NCI-H1694 treated with DMSO at 0.1 percent for 48 hours (cell line): ENCODE measurements around the gene CFAP54.

Experiments used
- DNase-seq: peaks from one replicate; lab custom pipeline; 2025; lab: John Stamatoyannopoulos, UW

The CFAP54 gene

GRCh38 chr12:96749999-96750398, 260.6 kb downstream of the CFAP54 start:
- no peak for DNase-seq

DNA sequence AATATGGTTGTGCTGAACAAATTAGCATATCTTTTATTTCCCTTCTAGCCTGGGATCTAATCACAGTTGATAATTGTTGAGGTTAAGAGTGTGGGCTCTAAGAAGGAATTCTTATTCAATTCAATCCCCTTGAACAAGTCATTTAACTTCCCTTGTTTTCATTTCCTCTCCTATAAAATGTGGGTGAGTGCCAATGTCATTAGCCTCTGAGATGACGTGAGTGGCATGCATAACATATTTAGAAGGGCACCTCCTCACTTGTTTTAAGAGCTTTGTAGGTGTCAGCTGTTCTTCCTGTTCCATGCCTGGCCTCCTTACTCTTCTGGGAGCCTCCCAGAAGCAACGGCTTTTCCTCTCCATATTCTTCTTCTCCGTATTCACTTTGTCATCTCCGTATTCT, 262.2 kb downstream of the CFAP54 start:
- no peak for DNase-seq

- DNase-seq: no peak
Measured at GRCh38 chr12:96752211-96752610, 262.8 kb downstream of the CFAP54 start.

DNA sequence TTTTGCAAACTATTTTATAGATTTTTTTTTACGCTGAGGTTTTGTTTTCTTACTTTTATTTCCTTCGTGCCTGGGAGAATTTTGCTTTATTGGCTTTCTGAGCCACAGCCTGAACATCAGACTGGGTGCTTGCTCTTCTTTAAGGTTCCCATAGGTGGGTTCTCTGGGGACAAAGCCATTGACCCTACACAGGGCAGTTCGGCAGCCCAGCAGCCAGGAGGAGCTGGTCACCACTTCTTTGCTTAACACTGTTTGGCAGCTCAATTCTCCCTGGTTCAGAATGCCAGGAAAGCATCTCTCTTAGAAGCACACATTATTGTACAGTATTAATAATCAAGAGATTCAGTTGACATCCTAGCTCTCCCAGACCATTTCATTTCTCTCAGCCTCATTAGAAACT, 276.9 kb downstream of the CFAP54 start:
- DNase-seq: no peak

DNA sequence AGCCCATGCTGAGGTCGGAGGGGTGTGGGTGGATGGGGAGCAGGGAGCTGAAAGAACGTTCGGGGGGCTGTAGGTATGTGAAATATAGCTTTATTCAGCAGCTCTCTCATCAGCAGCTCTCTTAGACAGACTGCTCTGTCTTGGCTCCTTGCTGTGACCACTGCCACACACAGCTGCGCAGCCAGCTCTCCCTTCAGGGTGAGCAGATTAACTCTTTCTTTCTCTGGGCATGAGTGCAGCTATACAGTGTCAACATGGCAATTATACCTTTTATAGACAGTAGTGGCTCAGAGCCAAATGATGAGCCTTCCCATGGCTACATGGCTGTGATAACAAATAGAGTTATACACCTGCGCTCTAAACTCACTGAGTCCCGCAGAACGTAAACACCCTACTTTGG, 280.0 kb downstream of the CFAP54 start:
- DNase-seq: no peak

DNA sequence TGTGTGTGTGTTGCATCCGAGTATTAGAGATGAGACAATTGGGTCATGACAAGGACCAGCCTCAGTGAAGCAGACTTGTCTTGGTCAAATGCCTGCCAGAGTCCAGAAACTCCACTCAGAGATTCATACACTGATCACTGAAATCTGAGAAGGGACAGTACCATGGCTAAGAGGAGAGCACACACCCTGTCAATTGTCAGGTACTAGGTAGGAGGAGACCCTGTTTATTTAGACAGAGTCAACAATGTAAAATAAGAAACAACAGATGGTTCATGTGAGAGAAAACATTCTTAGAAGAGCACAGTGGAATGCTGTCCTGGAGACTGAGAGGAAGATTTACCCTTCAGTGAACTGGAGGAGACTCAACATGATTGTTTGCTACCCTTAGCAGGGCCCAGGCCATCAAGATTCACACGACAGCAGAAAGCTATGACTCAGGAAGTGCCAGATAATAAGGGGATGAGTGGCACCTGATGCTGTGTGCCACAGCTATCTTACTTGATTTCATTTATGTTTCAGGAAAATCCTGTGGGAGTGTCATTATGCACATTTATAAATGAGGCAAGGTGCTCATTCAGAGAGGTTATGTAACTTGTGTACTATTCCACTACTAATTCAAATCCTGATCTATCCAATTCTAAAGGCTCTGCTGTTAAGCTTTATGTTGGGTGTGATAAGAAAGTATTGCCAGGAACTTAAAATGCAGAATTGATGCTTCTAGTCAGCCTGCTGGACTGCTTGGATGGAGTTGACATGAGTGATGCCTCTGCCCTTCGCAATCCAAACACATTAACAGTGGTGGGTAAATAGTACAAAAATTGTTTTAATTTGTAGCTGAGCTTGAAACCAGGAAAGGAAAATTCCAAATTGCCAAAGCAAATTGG, 281.1 kb downstream of the CFAP54 start:
- DNase-seq: no peak

DNA sequence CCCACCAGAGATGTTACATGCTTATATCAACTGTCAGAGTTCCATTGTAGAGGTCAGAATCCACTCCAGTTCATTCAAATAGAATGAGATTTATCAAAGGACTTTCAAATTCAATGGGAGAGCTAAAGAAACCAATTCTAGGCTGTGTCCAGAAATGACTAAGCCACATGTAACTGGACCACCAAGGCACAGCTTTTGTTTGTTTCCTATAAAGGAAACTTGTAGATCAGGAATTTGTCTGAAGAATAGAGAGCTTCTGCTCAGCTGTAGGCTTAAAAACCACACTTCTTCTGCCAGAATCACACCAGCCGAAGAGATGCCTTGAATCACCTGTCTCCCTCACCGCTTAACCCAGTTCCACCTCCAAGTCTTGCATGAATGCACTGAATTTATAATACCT, 283.7 kb downstream of the CFAP54 start:
- no peak for DNase-seq

DNA sequence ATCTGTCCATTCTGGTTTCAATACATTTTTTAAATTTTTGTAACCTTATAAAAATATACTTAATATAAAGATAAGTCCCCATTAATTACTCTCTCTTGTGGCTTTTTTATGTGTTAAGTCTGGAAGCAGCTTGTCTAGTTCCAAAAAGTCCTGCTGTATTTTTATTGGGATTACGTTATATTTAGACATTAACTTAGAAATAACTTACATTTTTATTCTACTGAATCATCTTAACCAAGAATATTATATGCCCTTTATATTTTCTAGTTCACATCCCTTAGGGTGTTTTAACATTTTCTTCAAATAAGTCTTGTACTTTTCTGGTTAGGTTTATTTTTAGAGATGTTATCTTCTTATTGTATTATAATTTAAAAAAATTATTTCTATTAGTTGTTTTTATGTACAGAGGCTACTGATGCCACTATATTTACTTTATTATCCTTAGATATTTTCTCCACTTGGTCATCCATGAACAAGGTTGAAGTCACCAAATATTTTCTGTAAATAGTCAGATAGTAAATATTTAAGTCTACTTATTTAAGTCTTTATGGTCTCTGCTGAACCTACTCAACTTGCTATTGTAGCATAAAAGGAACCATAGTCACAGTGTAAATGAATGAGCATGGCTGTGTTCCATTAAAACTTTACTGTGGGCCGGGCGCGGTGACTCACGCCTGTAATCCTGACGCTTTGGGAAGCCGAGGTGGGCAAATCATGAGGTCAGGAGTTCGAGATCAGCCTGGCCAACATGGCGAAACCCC, 285.3 kb downstream of the CFAP54 start:
- no peak for DNase-seq

GRCh38 chr12:96776908-96777307, 287.5 kb downstream of the CFAP54 start:
- DNase-seq: no peak

- DNase-seq: no peak
Measured at GRCh38 chr12:96780330-96780729, 291.0 kb downstream of the CFAP54 start.

- no peak for DNase-seq
Measured at GRCh38 chr12:96786791-96787190, 297.4 kb downstream of the CFAP54 start.

DNA sequence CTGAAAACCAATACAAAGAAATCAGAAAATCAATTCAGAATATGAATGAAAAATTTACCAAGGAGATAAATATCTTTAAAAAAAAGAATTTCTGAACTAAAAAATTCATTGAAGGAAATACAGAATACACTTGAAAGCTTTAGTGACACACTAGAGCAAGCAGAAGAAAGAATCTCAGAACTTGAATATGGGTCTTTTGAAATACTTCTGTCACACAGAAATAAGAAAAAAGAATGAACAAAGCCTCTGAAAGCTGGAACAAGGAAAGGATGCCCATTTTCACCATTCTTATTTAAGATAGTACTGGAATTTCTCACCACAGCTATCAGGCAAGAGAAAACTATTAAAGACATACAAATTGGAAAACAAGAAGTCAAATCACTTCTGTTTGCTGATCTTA, 314.6 kb downstream of the CFAP54 start:
- no peak for DNase-seq

- DNase-seq: no peak
Measured at GRCh38 chr12:96806272-96806671, 316.9 kb downstream of the CFAP54 start.

DNA sequence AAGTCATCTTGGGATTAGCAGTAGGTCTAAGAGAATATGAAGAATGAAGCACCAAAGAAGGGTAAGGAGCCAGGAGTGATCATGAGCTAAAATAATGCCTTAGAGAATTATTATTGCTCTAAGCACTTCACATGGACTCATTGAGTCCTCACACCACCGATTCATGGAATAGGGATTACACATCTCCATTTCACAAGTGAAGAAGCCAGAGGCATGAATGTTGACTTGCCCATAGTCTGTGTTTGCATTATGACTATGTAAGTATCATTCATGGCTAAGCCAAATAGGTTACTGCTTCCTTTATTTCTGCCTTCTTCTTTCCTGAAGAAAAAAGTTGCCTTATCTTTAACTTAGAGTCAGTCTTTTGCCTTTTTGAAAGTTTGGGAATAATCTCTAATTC, 318.4 kb downstream of the CFAP54 start:
- DNase-seq: no peak

DNA sequence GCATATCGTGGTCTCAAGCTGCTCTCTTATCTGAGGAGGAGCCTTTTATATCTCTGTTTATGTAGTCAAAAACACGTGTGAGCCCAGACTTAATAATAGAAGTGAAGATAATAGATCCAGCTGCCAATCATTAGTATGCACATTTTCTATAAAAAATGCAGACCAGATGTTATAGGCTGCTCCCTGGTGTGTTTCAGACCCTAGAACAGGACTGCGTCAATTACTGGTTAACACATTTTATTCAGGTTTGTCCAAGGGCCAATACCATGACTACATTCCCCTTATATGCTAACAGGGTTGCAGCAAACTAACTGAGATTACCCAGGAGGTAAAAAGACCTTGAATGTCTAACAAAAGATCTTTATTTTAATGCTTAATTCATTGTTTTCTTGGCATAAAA, 319.2 kb downstream of the CFAP54 start:
- no peak for DNase-seq

GRCh38 chr12:96809522-96809921, 320.1 kb downstream of the CFAP54 start:
- no peak for DNase-seq

DNA sequence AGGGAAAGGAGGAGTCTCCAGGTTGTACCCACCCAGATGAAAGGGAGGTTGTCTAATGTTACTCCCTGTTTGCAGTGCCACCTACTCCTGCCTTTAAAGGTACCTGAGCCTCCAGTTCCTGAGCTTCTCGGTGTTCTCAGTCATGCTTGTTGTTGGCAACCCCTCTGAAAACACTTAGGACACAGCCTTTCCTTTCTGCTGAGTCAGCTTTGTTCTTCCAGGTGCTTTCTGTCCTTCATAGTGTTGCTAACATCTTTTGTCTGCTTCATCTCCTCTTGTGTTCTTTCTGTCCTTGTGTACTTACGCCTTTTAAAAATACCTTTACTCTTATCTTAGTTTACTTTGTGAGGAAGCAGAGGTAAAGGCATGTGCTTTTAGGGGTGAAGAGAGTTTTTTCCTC, 320.7 kb downstream of the CFAP54 start:
- no peak for DNase-seq

- DNase-seq: no peak
Measured at GRCh38 chr12:96810477-96810876, 321.1 kb downstream of the CFAP54 start.

- DNase-seq: no peak
Measured at GRCh38 chr12:96811083-96811482, 321.7 kb downstream of the CFAP54 start.

DNA sequence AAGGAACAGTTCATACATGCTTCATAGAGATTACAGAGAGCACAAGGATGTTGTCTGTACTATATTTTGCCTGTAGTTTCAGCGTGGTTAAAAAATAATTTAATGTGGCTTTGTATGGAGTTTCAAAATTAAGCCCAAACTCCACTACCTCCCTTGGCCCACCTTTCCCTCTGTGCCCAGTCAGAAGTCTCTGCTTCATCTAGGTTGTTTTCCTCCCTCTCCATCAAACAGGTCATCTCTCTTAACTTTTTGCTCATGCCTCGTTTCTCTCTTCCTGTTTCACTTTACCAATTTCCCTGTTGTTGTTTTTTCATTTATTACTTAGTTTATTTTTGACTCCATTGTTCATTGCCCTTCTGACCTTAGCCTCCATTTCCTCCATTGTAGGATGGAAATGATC, 322.8 kb downstream of the CFAP54 start:
- DNase-seq: no peak

DNA sequence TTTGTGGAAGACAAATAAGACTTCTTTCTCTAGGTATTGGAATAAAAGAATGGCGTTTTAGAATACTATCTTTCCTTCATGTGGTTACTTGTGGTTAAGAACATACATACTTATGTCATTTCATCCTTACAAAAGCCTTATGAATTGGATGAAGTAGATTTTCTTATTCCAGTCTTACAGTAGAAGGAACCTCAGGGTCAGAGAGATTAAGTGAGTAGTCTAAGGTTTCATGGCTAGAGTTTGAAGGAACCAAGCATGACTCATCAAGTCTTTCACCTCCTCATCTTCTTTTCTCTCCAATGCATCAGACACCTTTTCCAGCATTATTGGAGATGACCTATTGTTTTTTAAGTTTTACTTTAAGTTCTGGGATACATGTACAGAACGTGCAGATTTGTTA, 324.8 kb downstream of the CFAP54 start:
- no peak for DNase-seq

GRCh38 chr12:96821592-96821991, 332.2 kb downstream of the CFAP54 start:
- DNase-seq: no peak

- no peak for DNase-seq
Measured at GRCh38 chr12:96822641-96823040, 333.3 kb downstream of the CFAP54 start.
